A673 (cell line): ENCODE results near the gene PAX4.

Experiments
- EZH2 ChIP-seq: fragments of 200-600 bp; sonication (generic); IDR thresholded peaks from 2 replicates; pipeline ENCODE4 v1.6.1; 2017; ENCODE audit warnings: borderline replicate concordance, low read depth, mild to moderate bottlenecking, mixed read lengths, antibody characterized with exemption, low read length; ENCODE audit not compliant: poor library complexity, severe bottlenecking
- TF ChIP-seq, protein P1 (sequence below): fragments of 300-800, 200-600 bp; sonication (generic); conservative IDR thresholded peaks from 2 replicates; pipeline ENCODE4 v1.5.1; 2017; ENCODE audit warnings: low read depth, mild to moderate bottlenecking, antibody characterized with exemption, low read length, moderate library complexity, mixed read lengths

DNA sequence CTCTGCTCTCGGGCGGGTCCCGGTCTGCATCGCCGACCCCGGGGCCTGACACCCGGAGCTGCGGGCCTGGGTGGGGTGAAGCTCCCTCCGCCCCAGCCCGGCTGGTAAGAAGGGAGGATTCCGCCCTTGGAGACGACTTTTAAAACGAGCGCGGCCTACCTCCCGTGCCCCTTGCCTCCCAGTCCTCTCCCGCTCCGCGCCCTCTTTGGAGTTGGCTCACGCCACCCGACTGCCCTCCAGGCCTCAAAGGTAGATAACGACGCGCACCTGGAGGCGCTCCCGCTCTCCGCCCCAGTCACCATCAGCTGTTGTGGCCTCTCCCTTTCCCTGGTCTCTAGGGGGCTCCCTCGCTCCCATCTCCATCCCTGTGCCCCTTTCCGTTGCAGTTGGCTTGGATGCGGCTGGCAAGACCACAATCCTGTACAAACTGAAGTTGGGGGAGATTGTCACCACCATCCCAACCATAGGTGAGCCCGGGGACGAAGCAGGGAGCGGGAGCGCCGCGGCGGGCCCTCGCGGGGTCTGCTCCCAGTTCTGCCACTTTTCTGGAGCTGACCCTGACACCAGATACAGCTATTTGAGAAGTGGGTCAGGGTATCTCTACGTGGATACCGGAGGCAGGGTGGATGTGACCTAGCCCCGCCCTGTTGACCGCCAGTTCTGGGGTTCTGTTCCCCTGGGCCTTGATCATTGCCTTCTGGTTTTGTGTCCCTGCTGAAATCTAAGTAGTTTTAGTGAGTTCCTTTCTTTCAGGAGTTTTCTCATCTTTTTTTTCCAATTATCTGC is 29.1 kb downstream of the PAX4 start:
- TF ChIP-seq EZH2: no peak
- TF ChIP-seq, protein P1, sequence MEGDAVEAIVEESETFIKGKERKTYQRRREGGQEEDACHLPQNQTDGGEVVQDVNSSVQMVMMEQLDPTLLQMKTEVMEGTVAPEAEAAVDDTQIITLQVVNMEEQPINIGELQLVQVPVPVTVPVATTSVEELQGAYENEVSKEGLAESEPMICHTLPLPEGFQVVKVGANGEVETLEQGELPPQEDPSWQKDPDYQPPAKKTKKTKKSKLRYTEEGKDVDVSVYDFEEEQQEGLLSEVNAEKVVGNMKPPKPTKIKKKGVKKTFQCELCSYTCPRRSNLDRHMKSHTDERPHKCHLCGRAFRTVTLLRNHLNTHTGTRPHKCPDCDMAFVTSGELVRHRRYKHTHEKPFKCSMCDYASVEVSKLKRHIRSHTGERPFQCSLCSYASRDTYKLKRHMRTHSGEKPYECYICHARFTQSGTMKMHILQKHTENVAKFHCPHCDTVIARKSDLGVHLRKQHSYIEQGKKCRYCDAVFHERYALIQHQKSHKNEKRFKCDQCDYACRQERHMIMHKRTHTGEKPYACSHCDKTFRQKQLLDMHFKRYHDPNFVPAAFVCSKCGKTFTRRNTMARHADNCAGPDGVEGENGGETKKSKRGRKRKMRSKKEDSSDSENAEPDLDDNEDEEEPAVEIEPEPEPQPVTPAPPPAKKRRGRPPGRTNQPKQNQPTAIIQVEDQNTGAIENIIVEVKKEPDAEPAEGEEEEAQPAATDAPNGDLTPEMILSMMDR: peak; percentile 72
